Measurements from ENCODE around the gene HMOX2. TPM values are rescaled to one million over a fixed set of nuclear protein-coding genes. Genes with fewer than 3 reads are reported as not detected.

HMOX2 gene
- total and polyA plus RNA-seq, 2 of the 13 experiments (the other 11 are each of a cell fraction or from before 2014, with no cell fraction given): 60.3 to 70.4 TPM

DNA sequence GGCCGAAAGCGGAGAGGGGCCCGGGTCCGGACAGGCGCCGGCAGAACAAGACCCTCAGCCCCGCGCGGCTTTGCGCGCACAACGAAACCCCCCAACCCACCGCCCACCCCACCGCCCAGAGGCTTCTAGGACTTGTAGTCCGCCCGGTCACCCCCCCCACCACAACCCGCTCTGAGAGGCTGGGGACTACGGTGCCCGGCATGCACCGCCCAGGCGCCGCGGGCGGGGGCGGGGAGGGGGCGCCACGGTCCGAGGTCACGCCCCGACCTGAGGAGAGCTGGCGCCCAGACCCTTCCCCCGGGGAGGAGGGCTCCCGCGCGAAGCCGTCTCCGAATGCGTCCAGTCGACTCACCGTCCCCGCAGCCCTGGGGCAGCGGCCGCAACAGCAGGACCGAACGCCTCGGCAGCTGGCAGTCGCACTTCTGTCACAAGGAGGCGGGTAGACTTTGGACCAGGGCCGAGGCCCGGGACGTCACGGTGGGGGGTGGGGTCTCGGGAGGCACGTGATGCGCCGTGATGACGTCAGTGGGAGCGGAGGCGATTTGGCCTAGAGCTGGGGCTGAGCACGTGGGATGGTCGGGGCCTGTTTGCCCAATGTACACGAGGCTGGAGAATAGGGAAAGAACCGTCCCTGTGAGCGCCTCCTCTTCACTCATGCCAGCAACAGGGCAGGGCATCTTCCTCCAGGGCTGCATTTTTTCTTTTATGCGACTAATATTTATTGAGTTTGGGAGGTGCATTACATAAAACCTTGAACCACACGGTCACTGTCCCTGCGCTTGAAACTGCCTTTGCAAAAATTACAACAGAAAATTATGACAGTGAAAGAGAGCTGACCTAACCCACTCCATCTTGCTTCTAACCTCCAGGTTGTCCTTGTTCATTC, 62.4 kb downstream of the HMOX2 start, which contains the start of gene CDIP1 (continued):
- TF ChIP-seq, protein P1, sequence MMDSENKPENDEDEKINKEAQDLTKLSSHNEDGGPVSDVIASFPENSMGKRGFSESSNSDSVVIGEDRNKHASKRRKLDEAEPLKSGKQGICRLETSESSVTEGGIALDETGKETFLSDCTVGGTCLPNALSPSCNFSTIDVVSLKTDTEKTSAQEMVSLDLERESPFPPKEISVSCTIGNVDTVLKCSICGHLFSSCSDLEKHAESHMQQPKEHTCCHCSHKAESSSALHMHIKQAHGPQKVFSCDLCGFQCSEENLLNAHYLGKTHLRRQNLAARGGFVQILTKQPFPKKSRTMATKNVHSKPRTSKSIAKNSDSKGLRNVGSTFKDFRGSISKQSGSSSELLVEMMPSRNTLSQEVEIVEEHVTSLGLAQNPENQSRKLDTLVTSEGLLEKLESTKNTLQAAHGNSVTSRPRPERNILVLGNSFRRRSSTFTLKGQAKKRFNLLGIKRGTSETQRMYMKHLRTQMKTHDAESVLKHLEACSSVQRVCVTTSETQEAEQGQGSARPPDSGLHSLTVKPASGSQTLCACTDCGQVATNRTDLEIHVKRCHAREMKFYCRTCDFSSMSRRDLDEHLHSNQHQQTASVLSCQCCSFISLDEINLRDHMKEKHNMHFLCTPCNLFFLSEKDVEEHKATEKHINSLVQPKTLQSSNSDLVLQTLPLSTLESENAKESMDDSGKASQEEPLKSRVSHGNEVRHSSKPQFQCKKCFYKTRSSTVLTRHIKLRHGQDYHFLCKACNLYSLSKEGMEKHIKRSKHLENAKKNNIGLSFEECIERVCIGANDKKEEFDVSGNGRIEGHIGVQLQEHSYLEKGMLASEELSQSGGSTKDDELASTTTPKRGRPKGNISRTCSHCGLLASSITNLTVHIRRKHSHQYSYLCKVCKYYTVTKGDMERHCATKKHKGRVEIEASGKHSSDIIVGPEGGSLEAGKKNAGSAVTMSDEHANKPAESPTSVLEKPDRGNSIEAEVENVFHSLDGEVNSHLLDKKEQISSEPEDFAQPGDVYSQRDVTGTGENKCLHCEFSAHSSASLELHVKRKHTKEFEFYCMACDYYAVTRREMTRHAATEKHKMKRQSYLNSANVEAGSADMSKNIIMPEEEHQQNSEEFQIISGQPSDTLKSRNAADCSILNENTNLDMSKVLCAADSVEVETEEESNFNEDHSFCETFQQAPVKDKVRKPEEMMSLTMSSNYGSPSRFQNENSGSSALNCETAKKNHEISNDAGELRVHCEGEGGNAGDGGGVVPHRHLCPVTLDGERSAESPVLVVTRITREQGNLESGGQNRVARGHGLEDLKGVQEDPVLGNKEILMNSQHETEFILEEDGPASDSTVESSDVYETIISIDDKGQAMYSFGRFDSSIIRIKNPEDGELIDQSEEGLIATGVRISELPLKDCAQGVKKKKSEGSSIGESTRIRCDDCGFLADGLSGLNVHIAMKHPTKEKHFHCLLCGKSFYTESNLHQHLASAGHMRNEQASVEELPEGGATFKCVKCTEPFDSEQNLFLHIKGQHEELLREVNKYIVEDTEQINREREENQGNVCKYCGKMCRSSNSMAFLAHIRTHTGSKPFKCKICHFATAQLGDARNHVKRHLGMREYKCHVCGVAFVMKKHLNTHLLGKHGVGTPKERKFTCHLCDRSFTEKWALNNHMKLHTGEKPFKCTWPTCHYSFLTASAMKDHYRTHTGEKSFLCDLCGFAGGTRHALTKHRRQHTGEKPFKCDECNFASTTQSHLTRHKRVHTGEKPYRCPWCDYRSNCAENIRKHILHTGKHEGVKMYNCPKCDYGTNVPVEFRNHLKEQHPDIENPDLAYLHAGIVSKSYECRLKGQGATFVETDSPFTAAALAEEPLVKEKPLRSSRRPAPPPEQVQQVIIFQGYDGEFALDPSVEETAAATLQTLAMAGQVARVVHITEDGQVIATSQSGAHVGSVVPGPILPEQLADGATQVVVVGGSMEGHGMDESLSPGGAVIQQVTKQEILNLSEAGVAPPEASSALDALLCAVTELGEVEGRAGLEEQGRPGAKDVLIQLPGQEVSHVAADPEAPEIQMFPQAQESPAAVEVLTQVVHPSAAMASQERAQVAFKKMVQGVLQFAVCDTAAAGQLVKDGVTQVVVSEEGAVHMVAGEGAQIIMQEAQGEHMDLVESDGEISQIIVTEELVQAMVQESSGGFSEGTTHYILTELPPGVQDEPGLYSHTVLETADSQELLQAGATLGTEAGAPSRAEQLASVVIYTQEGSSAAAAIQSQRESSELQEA (CRISPR knock-in tag; IDR thresholded peaks at IDR 0.05; ENCODE audit: not compliant biosample characterization): peak; percentile 99
- TF ChIP-seq RFXANK (CRISPR knock-in tag; IDR thresholded peaks at IDR 0.05) (0 out of 2 replicates have a peak, but pooled peaks have one; percentile 70), SCMH1 (CRISPR knock-in tag; IDR thresholded peaks at IDR 0.05; ENCODE audit: borderline replicate concordance) (no peak), MYC (CRISPR knock-in tag; IDR thresholded peaks at IDR 0.05; ENCODE audit: borderline replicate concordance) (peak; percentile 96), KDM5B (CRISPR knock-in tag; IDR thresholded peaks at IDR 0.05; ENCODE audit: borderline replicate concordance) (peak; percentile 100), SIN3A (IDR thresholded peaks at IDR 0.05; ENCODE audit: borderline replicate concordance, low read depth, low read length) (peak; percentile 84; the same call in 1 of the 2 replicates), RBAK (CRISPR knock-in tag; IDR thresholded peaks at IDR 0.05) (peak; percentile 83), ZNF207 (IDR thresholded peaks at IDR 0.05; ENCODE audit: borderline replicate concordance) (no peak), ZXDC (CRISPR knock-in tag; IDR thresholded peaks at IDR 0.05) (peak; percentile 99), RELA (CRISPR knock-in tag; IDR thresholded peaks at IDR 0.05) (no peak; the same call in 1 of the 2 replicates), ZBTB26 (CRISPR knock-in tag; IDR thresholded peaks at IDR 0.05; ENCODE audit: borderline replicate concordance) (peak; percentile 98), HDAC2 (CRISPR knock-in tag; IDR thresholded peaks at IDR 0.05) (peak; percentile 93), CEBPG (CRISPR knock-in tag; IDR thresholded peaks at IDR 0.05) (peak; percentile 68)
- TF ChIP-seq, protein P2, sequence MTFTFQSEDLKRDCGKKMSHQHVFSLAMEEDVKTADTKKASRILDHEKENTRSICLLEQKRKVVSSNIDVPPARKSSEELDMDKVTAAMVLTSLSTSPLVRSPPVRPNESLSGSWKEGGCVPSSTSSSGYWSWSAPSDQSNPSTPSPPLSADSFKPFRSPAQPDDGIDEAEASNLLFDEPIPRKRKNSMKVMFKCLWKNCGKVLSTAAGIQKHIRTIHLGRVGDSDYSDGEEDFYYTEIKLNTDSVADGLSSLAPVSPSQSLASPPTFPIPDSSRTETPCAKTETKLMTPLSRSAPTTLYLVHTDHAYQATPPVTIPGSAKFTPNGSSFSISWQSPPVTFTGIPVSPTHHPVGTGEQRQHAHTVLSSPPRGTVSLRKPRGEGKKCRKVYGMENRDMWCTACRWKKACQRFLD (CRISPR knock-in tag; IDR thresholded peaks at IDR 0.05; ENCODE audit: borderline replicate concordance): peak; percentile 99
